ENCODE results near the gene SRSF12.

SRSF12 gene

DNA sequence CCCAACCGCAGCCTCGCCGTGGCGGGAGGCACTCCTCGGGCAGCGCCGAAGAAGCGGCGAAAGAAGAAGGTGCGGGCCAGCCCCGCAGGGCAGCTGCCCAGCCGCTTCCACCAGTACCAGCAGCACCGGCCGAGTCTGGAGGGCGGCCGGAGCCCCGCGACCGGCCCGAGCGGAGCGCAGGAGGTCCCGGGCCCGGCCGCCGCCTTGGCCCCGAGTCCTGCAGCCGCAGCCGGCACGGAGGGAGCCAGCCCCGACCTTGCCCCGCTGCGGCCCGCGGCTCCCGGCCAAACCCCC, 36.8 kb downstream of the SRSF12 start (continued):
- TF ChIP-seq, protein P1, sequence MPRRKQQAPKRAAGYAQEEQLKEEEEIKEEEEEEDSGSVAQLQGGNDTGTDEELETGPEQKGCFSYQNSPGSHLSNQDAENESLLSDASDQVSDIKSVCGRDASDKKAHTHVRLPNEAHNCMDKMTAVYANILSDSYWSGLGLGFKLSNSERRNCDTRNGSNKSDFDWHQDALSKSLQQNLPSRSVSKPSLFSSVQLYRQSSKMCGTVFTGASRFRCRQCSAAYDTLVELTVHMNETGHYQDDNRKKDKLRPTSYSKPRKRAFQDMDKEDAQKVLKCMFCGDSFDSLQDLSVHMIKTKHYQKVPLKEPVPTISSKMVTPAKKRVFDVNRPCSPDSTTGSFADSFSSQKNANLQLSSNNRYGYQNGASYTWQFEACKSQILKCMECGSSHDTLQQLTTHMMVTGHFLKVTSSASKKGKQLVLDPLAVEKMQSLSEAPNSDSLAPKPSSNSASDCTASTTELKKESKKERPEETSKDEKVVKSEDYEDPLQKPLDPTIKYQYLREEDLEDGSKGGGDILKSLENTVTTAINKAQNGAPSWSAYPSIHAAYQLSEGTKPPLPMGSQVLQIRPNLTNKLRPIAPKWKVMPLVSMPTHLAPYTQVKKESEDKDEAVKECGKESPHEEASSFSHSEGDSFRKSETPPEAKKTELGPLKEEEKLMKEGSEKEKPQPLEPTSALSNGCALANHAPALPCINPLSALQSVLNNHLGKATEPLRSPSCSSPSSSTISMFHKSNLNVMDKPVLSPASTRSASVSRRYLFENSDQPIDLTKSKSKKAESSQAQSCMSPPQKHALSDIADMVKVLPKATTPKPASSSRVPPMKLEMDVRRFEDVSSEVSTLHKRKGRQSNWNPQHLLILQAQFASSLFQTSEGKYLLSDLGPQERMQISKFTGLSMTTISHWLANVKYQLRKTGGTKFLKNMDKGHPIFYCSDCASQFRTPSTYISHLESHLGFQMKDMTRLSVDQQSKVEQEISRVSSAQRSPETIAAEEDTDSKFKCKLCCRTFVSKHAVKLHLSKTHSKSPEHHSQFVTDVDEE (CRISPR knock-in tag; IDR thresholded peaks at IDR 0.05), result no peak
- TF ChIP-seq POU6F1 (CRISPR knock-in tag; IDR thresholded peaks at IDR 0.05; ENCODE audit: borderline replicate concordance, low read depth), result no peak
- TF ChIP-seq BACH2 (CRISPR knock-in tag; IDR thresholded peaks at IDR 0.05; ENCODE audit: borderline replicate concordance), result no peak

DNA sequence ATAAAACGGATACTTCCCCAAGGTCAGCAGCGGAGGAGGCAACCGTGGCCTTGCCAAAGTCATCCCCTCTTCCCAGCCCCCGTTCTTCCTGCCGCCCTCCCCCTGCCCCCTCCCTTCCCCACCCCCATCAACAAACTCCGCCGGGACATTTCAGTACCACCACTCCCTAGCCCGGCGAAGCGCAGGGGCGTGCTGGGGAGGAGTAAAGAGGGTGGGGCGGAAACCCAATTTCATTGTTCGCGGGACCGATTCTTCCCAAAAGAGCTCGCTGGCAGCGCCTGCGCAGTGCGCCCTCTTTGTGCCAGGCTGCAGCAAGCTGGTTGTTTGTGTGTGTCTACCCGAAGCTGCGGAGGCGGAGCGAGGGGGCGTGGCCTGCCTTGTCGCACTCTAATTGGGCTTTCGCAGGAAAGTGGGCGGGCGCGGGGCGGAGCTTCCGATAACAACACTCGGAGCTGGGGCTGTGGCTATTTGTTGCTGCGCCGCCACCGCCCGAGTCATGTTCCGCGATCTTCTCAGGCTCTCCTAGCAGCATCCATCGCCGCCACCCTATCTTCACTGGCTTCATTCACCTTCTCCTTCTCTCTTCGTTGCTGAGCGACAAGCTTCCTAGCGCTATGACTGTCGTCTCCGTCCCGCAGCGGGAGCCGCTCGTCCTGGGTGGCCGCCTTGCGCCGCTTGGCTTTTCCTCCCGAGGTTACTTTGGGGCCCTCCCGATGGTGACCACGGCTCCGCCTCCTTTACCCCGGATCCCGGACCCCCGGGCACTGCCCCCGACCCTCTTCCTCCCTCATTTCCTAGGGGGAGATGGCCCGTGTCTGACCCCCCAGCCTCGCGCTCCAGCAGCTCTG, 37.4 kb downstream of the SRSF12 start, which contains the start of gene PNRC1:
TSS of gene PNRC1 (plus strand) at position 471 of the 848 bp plus-strand sequence. CDS start at position 615, 144 bp downstream.
- ATAC-seq, result peak; percentile 82
- TF ChIP-seq, protein P1 (CRISPR knock-in tag; IDR thresholded peaks at IDR 0.05), result no peak
- TF ChIP-seq, protein P2, sequence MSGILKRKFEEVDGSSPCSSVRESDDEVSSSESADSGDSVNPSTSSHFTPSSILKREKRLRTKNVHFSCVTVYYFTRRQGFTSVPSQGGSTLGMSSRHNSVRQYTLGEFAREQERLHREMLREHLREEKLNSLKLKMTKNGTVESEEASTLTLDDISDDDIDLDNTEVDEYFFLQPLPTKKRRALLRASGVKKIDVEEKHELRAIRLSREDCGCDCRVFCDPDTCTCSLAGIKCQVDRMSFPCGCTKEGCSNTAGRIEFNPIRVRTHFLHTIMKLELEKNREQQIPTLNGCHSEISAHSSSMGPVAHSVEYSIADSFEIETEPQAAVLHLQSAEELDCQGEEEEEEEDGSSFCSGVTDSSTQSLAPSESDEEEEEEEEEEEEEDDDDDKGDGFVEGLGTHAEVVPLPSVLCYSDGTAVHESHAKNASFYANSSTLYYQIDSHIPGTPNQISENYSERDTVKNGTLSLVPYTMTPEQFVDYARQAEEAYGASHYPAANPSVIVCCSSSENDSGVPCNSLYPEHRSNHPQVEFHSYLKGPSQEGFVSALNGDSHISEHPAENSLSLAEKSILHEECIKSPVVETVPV (CRISPR knock-in tag; IDR thresholded peaks at IDR 0.05), result no peak
- TF ChIP-seq ZC3H10 (CRISPR knock-in tag; IDR thresholded peaks at IDR 0.05) (no peak), OSR1 (CRISPR knock-in tag; IDR thresholded peaks at IDR 0.05) (no peak), ZFP3 (CRISPR knock-in tag; IDR thresholded peaks at IDR 0.05) (no peak), ZNF8 (CRISPR knock-in tag; IDR thresholded peaks at IDR 0.05) (no peak), GLIS3 (CRISPR knock-in tag; IDR thresholded peaks at IDR 0.05) (no peak), TCF4 (CRISPR knock-in tag; IDR thresholded peaks at IDR 0.05; ENCODE audit: borderline replicate concordance) (no peak), ZFP30 (CRISPR knock-in tag; IDR thresholded peaks at IDR 0.05) (no peak), ARNTL (CRISPR knock-in tag; IDR thresholded peaks at IDR 0.05; ENCODE audit: borderline replicate concordance, low read depth) (no peak), PPARA (CRISPR knock-in tag; IDR thresholded peaks at IDR 0.05; ENCODE audit: borderline replicate concordance) (no peak), ESRRG (CRISPR knock-in tag; IDR thresholded peaks at IDR 0.05) (no peak), SNAI2 (CRISPR knock-in tag; IDR thresholded peaks at IDR 0.05) (no peak), BACH2 (CRISPR knock-in tag; IDR thresholded peaks at IDR 0.05; ENCODE audit: borderline replicate concordance) (no peak), CSDC2 (CRISPR knock-in tag; IDR thresholded peaks at IDR 0.05) (no peak), TOX (CRISPR knock-in tag; IDR thresholded peaks at IDR 0.05; ENCODE audit: borderline replicate concordance) (no peak)
- TF ChIP-seq, protein P3, sequence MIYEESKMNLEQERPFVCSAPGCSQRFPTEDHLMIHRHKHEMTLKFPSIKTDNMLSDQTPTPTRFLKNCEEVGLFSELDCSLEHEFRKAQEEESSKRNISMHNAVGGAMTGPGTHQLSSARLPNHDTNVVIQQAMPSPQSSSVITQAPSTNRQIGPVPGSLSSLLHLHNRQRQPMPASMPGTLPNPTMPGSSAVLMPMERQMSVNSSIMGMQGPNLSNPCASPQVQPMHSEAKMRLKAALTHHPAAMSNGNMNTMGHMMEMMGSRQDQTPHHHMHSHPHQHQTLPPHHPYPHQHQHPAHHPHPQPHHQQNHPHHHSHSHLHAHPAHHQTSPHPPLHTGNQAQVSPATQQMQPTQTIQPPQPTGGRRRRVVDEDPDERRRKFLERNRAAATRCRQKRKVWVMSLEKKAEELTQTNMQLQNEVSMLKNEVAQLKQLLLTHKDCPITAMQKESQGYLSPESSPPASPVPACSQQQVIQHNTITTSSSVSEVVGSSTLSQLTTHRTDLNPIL (CRISPR knock-in tag; IDR thresholded peaks at IDR 0.05; ENCODE audit: low read depth), result no peak
- TF ChIP-seq, protein P4, sequence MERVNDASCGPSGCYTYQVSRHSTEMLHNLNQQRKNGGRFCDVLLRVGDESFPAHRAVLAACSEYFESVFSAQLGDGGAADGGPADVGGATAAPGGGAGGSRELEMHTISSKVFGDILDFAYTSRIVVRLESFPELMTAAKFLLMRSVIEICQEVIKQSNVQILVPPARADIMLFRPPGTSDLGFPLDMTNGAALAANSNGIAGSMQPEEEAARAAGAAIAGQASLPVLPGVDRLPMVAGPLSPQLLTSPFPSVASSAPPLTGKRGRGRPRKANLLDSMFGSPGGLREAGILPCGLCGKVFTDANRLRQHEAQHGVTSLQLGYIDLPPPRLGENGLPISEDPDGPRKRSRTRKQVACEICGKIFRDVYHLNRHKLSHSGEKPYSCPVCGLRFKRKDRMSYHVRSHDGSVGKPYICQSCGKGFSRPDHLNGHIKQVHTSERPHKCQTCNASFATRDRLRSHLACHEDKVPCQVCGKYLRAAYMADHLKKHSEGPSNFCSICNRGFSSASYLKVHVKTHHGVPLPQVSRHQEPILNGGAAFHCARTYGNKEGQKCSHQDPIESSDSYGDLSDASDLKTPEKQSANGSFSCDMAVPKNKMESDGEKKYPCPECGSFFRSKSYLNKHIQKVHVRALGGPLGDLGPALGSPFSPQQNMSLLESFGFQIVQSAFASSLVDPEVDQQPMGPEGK (CRISPR knock-in tag; IDR thresholded peaks at IDR 0.05; ENCODE audit: borderline replicate concordance), result no peak

Measured in SK-N-SH treated with all-trans-retinoic acid at 6 μM for 48 hours (cell line).